HCT116 (cell line): ENCODE data around the gene PTBP1. TPM values are rescaled to one million over a fixed set of nuclear protein-coding genes. Genes with fewer than 3 reads are reported as not detected.

Source experiments
- ATAC-seq: fragments of 200-7000 bp; cut with Tn5 transposase; 2 replicates; pipeline ENCODE4 v1.9.1; 2020; ENCODE audit warnings: mild to moderate bottlenecking, moderate library complexity
- BruUV-seq: library from RNA; stranded (reverse); fragments of 400-500 nt; replicated peaks from 2 replicates; lab custom pipeline; 2021; lab: Mats Ljungman, UMichigan
- CTCF ChIA-PET: fragments of 300-600 bp; sonication (Branson Sonifier 250); formaldehyde crosslinking; loops from one replicate; lab custom pipeline; 2021; ENCODE audit warnings: antibody characterized with exemption; lab: Charles Lee
- POLR2A ChIA-PET: fragments of 300-600, 350-600 bp; sonication (Branson Sonifier 250); formaldehyde crosslinking; loops from one replicate; lab custom pipeline; 2021; ENCODE audit warnings: antibody characterized with exemption; lab: Charles Lee
- RAD21 ChIA-PET, 2 experiments: fragments of 300-600 bp; sonication (Branson Sonifier 250); formaldehyde crosslinking; loops; one replicate each; lab custom pipeline; 2023; ENCODE audit warnings: low total read pairs in 2 of 2; ENCODE audit not compliant: uncharacterized antibody in 2 of 2, unreplicated experiment in 2 of 2, low non-redundant PET in 1 of 2; lab: Charles Lee
- DNase-seq: peaks from one replicate; pipeline ENCODE4 v3.0.0-alpha.2; 2010; ENCODE audit warnings: low read depth, low spot score
- H2AFZ ChIP-seq: fragments of 200-600 bp; shearing (Covaris generic), sonication (generic); 2 replicates; pipeline ENCODE4 v1.6.1; 2017; ENCODE audit warnings: low read depth, mixed run types, mixed read lengths, antibody characterized with exemption, low read length; ENCODE audit not compliant: poor library complexity, severe bottlenecking
- H3K27ac ChIP-seq: 2 replicates; pipeline ENCODE4 v1.5.1; 2012; ENCODE audit warnings: low read depth, low read length
- H3K27me3 ChIP-seq: fragments of 200-600 bp; sonication (generic); 2 replicates; pipeline ENCODE4 v1.6.1; 2016; ENCODE audit warnings: mixed run types, low read length, mixed read lengths; ENCODE audit not compliant: insufficient read depth
- H3K36me3 ChIP-seq, 2 experiments: fragments of 200-500 bp in 1 of 2; fragments of 200-600 bp in 1 of 2; sonication (Bioruptor generic) in 1 of 2; sonication (generic) in 1 of 2; 2 replicates each; pipeline versions ENCODE4 v1.5.1 to v1.6.1; 2014 to 2016; ENCODE audit warnings: low read length in 2 of 2, inconsistent platforms in 1 of 2, mixed read lengths in 1 of 2, mixed run types in 1 of 2; ENCODE audit not compliant: insufficient read depth in 2 of 2, control insufficient read depth in 1 of 2
- H3K4me1 ChIP-seq, 2 experiments: fragments of 200-600 bp in 1 of 2; sonication (generic) in 1 of 2; 2 replicates each; pipeline versions ENCODE4 v1.5.1 to v1.6.1; 2012 to 2017; ENCODE audit warnings: low read length in 2 of 2, inconsistent platforms in 1 of 2, mild to moderate bottlenecking in 1 of 2, mixed read lengths in 1 of 2, mixed run types in 1 of 2, moderate library complexity in 1 of 2; ENCODE audit not compliant: insufficient read depth in 2 of 2, control insufficient read depth in 1 of 2
- H3K4me2 ChIP-seq: fragments of 200-600 bp; sonication (generic); 2 replicates; pipeline ENCODE4 v1.6.1; 2017; ENCODE audit warnings: mixed run types, low read length, mixed read lengths
- H3K4me3 ChIP-seq, 2 experiments: fragments of 200-600 bp in 1 of 2; sonication (generic) in 1 of 2; replicated peaks in 1 of 2; 2 replicates each; pipeline ENCODE4 v1.5.1; 2011 to 2016; ENCODE audit warnings: low read length in 2 of 2, control low read depth in 1 of 2, low read depth in 1 of 2, mild to moderate bottlenecking in 1 of 2, mixed read lengths in 1 of 2, mixed run types in 1 of 2
- H3K79me2 ChIP-seq: fragments of 200-600 bp; sonication (generic); 2 replicates; pipeline ENCODE4 v1.6.1; 2017; ENCODE audit warnings: mild to moderate bottlenecking, mixed run types, low read length, moderate library complexity, mixed read lengths; ENCODE audit not compliant: insufficient read depth
- H3K9ac ChIP-seq: fragments of 200-600 bp; sonication (generic); 2 replicates; pipeline ENCODE4 v1.6.1; 2016; ENCODE audit warnings: low read length, mixed read lengths
- H3K9me2 ChIP-seq: fragments of 200-600 bp; sonication (generic), shearing (Covaris generic); 2 replicates; pipeline ENCODE4 v1.6.1; 2017; ENCODE audit warnings: mixed run types, mild to moderate bottlenecking, moderate library complexity; ENCODE audit not compliant: insufficient read depth
- H3K9me3 ChIP-seq, 2 experiments: fragments of 200-500 bp in 1 of 2; fragments of 200-600 bp in 1 of 2; sonication (Bioruptor generic) in 1 of 2; sonication (generic) in 1 of 2; 2 replicates each; pipeline ENCODE4 v1.6.1; 2014 to 2017; ENCODE audit warnings: low read length in 2 of 2, mixed read lengths in 2 of 2, inconsistent platforms in 1 of 2, low read depth in 1 of 2, mild to moderate bottlenecking in 1 of 2, mixed run types in 1 of 2, moderate library complexity in 1 of 2; ENCODE audit not compliant: control insufficient read depth in 1 of 2, insufficient read depth in 1 of 2
- H4K20me1 ChIP-seq: fragments of 200-600 bp; sonication (generic), shearing (Covaris generic); 2 replicates; pipeline ENCODE4 v1.6.1; 2017; ENCODE audit warnings: mixed run types, mild to moderate bottlenecking, moderate library complexity; ENCODE audit not compliant: insufficient read depth
- CBX3 ChIP-seq: IDR thresholded peaks from 2 replicates; pipeline ENCODE4 v1.6.1; 2012; ENCODE audit warnings: low read depth
- POLR2AphosphoS5 ChIP-seq: IDR thresholded peaks from 2 replicates; pipeline ENCODE4 v1.6.1; 2011; ENCODE audit warnings: mild to moderate bottlenecking, low read depth, low read length, moderate library complexity
- RAD21 ChIP-seq: IDR thresholded peaks from 2 replicates; pipeline ENCODE4 v1.6.1; 2012; ENCODE audit warnings: low read depth, mild to moderate bottlenecking
- intact Hi-C: fragments of 100-400 bp; cut with micrococcal nuclease; formaldehyde crosslinking; loops from 2 replicates; pipeline ENCODE4 v1.10.0; 2022
- total RNA-seq: library from RNA; stranded (reverse); gene quantifications from one replicate; pipeline ENCODE4 v1.2.1, GENCODE V29; 2021; ENCODE audit not compliant: unreplicated experiment
- TF ChIP-seq, protein P1 (sequence below): IDR thresholded peaks from 2 replicates; pipeline ENCODE4 v1.6.1; 2011; ENCODE audit warnings: mild to moderate bottlenecking, low read length, moderate library complexity; ENCODE audit not compliant: insufficient replicate concordance; ENCODE audit errors: extremely low read depth

PTBP1 gene
- total RNA-seq, 1 experiment from 2014 or later = 676 TPM

DNA sequence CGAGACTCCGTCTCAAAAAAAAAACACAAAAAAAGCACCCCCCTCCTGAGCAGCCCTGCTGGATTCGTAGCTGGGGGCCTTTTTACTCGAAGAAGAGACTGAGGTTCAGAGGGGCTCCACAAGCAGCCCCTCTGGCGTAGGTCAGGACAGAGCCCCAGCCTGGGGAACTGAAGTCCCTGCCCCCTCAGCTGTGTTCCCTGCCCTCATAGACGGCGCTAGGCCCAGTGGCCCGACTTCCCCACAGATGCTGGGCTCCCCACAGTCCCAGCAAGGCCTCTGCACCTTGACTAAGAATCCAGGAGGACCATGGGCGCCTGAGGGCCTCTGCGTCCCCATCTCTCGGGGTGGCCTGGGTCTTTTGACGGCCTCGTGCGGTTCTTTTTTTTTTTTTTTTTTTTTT, 47.4 kb upstream of the PTBP1 start (continued):
- no peak for TF ChIP-seq RAD21
- TF ChIP-seq, protein P1, sequence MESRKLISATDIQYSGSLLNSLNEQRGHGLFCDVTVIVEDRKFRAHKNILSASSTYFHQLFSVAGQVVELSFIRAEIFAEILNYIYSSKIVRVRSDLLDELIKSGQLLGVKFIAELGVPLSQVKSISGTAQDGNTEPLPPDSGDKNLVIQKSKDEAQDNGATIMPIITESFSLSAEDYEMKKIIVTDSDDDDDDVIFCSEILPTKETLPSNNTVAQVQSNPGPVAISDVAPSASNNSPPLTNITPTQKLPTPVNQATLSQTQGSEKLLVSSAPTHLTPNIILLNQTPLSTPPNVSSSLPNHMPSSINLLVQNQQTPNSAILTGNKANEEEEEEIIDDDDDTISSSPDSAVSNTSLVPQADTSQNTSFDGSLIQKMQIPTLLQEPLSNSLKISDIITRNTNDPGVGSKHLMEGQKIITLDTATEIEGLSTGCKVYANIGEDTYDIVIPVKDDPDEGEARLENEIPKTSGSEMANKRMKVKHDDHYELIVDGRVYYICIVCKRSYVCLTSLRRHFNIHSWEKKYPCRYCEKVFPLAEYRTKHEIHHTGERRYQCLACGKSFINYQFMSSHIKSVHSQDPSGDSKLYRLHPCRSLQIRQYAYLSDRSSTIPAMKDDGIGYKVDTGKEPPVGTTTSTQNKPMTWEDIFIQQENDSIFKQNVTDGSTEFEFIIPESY = no peak

GRCh38 chr19:750640-751423, 46.4 kb upstream of the PTBP1 start, which contains the start of gene MISP:
TSS of gene MISP (plus strand) at chr19:751112. CDS start at chr19:756947, 5,835 bp downstream.
- peak within 1 kb of the TSS; percentile 86 for H3K9ac ChIP-seq
- peak within 1 kb of the TSS; percentile 60 to 74 for H3K4me3 ChIP-seq
- TF ChIP-seq POLR2AphosphoS5 (peak; percentile 69), CBX3 (no peak)
- RAD21 ChIA-PET = no interaction called here
- peak; percentile 59 for ATAC-seq
- BruUV-seq = no TSS peak
- H3K27me3 ChIP-seq = no peaks in the 10 kb centered on the region
- POLR2A ChIA-PET = interaction anchor here (0.6 to 1.1 kb wide), 2 partner anchors 51 to 74 kb away, joined by 3 to 4 read pairs; no protein-coding TSS in a partner anchor
- peaks cover 0 to 3% of the 10 kb centered on the region in 2 experiments; a peak in 2 of 4 replicates for H3K9me3 ChIP-seq
- H3K9me2 ChIP-seq = no peaks in the 10 kb centered on the region
- H3K4me2 ChIP-seq = peak within 1 kb of the TSS; percentile 98
- H2AFZ ChIP-seq = no peak within 1 kb of the TSS
- 0 out of 4 replicates have a peak, but pooled peaks cover 0 to 4% of the 10 kb centered on the region in 2 experiments for H3K36me3 ChIP-seq
- peak within 1 kb of the TSS; percentile 83 for H3K27ac ChIP-seq
- H3K79me2 ChIP-seq = peaks cover 29% of the 10 kb centered on the region
- DNase-seq = no peak
- H3K4me1 ChIP-seq = peaks cover 33 to 45% of the 10 kb centered on the region in 2 experiments
- H4K20me1 ChIP-seq = no peaks in the 10 kb centered on the region
- intact Hi-C loops = no loop called here
- CTCF ChIA-PET = interaction anchor here (0.8 to 2.4 kb wide), 5 partner anchors 9 to 46 kb away, joined by 3 to 7 read pairs (median 4); no protein-coding TSS in a partner anchor
